HepG2 (cell line): ENCODE results near the gene SCAF8. TPM values are rescaled to one million over a fixed set of nuclear protein-coding genes. Genes with fewer than 3 reads are reported as not detected.
A peak's percentile ranks its signal among the peaks of the same experiment; 100 is the strongest.

Source experiments
- GFI1 ChIP-seq: sonication (generic); formaldehyde crosslinking; IDR thresholded peaks from 2 replicates; pipeline ENCODE4 v1.5.0; 2020; ENCODE audit warnings: missing genetic modification reagents, mild to moderate bottlenecking, borderline replicate concordance
- HCFC1 ChIP-seq: fragments of 150-350 bp; IDR thresholded peaks from 2 replicates; pipeline ENCODE4 v1.6.1; 2014; ENCODE audit warnings: low read depth, low read length
- HES4 ChIP-seq: sonication (generic); formaldehyde crosslinking; IDR thresholded peaks from 2 replicates; pipeline ENCODE4 v1.9.0; 2021; ENCODE audit warnings: mild to moderate bottlenecking, missing genetic modification reagents, borderline replicate concordance
- HNRNPL ChIP-seq: fragments of 200-400 bp; formaldehyde crosslinking; IDR thresholded peaks from 2 replicates; pipeline ENCODE4 v1.6.1; 2017; ENCODE audit warnings: mild to moderate bottlenecking, low read depth, low read length
- NR1H2 ChIP-seq: sonication (generic); formaldehyde crosslinking; IDR thresholded peaks from 2 replicates; pipeline ENCODE4 v1.8.1; 2022; ENCODE audit warnings: low read depth, missing genetic modification reagents, borderline replicate concordance
- SKI ChIP-seq: fragments of 450-650 bp; IDR thresholded peaks from one replicate; pipeline ENCODE4 v1.6.1; 2018; ENCODE audit warnings: mild to moderate bottlenecking; ENCODE audit not compliant: partially characterized antibody
- SMARCC2 ChIP-seq: fragments of 450-650 bp; IDR thresholded peaks from 2 replicates; pipeline ENCODE4 v1.6.1; 2017; ENCODE audit warnings: antibody characterized with exemption, mild to moderate bottlenecking
- SNRNP70 ChIP-seq: fragments of 200-400 bp; formaldehyde crosslinking; IDR thresholded peaks from 2 replicates; pipeline ENCODE4 v1.6.1; 2017; ENCODE audit warnings: mild to moderate bottlenecking, low read depth, low read length, moderate library complexity
- SP4 ChIP-seq: sonication (generic); formaldehyde crosslinking; IDR thresholded peaks from 2 replicates; pipeline ENCODE4 v1.8.1; 2023; ENCODE audit warnings: mild to moderate bottlenecking, missing genetic modification reagents
- SYNCRIP ChIP-seq: fragments of 200-400 bp; formaldehyde crosslinking; IDR thresholded peaks from 2 replicates; pipeline ENCODE4 v1.6.1; 2018; ENCODE audit warnings: mild to moderate bottlenecking, low read depth, low read length; ENCODE audit not compliant: insufficient read depth
- TAF15 ChIP-seq: fragments of 200-400 bp; formaldehyde crosslinking; IDR thresholded peaks from one replicate; pipeline ENCODE4 v1.6.1; 2018; ENCODE audit warnings: mild to moderate bottlenecking, low read depth, low read length; ENCODE audit not compliant: poor library complexity, severe bottlenecking
- ZBTB21 ChIP-seq: sonication (generic); formaldehyde crosslinking; IDR thresholded peaks from 2 replicates; pipeline ENCODE4 v1.4.0; 2020; ENCODE audit warnings: missing genetic modification reagents
- ZBTB7B ChIP-seq: sonication (generic); formaldehyde crosslinking; IDR thresholded peaks from 2 replicates; pipeline ENCODE4 v1.4.0; 2020; ENCODE audit warnings: missing genetic modification reagents
- ZKSCAN1 ChIP-seq: fragments of 150-350 bp; IDR thresholded peaks from 2 replicates; pipeline ENCODE4 v1.6.1; 2014; ENCODE audit warnings: low read length
- ZNF160 ChIP-seq: sonication (generic); formaldehyde crosslinking; IDR thresholded peaks from 2 replicates; pipeline ENCODE4 v1.8.0; 2022; ENCODE audit warnings: mild to moderate bottlenecking, inconsistent platforms, missing genetic modification reagents
- ZNF577 ChIP-seq: sonication (generic); formaldehyde crosslinking; IDR thresholded peaks from 2 replicates; pipeline ENCODE4 v1.4.0; 2020; ENCODE audit warnings: mild to moderate bottlenecking, low read depth, missing genetic modification reagents, borderline replicate concordance
- ZNF646 ChIP-seq: sonication (generic); formaldehyde crosslinking; IDR thresholded peaks from 2 replicates; pipeline ENCODE4 v1.9.0; 2021; ENCODE audit warnings: mild to moderate bottlenecking, missing genetic modification reagents
- ZNF710 ChIP-seq: sonication (generic); formaldehyde crosslinking; IDR thresholded peaks from 2 replicates; pipeline ENCODE4 v1.5.0; 2020; ENCODE audit warnings: mild to moderate bottlenecking, missing genetic modification reagents, borderline replicate concordance
- ZNF891 ChIP-seq: sonication (generic); formaldehyde crosslinking; IDR thresholded peaks from 2 replicates; pipeline ENCODE4 v1.5.0; 2020; ENCODE audit warnings: mild to moderate bottlenecking, missing genetic modification reagents
- polyA plus RNA-seq, 8 experiments: library from polyadenylated mRNA; depleted of rRNA in 3 of 8; stranded (reverse) in 7 of 8; unstranded in 1 of 8; fragments of >200 nt; fragmentation: Illumina TruSeq in 4 of 8; extraction: Trizol in 4 of 8; gene quantifications; 2 replicates each; pipeline versions ENCODE4 v1.2.1 to v1.2.3, GENCODE V29; 2011 to 2016; ENCODE audit warnings: low read depth in 4 of 8, missing spikeins in 1 of 8, mixed read lengths in 1 of 8; ENCODE audit not compliant: insufficient read depth in 1 of 8
- total RNA-seq, 5 experiments: library from RNA; depleted of rRNA; stranded (reverse); fragments of >200 nt; fragmentation: Illumina TruSeq; extraction: Trizol; gene quantifications; 2 replicates each; pipeline ENCODE4 v1.2.3, GENCODE V29; 2016; ENCODE audit warnings: low read depth in 1 of 5
- TF ChIP-seq, protein P1 (sequence below): IDR thresholded peaks from 2 replicates; pipeline ENCODE4 v1.6.1; 2016; ENCODE audit warnings: missing compliant biosample characterization, missing genetic modification reagents, borderline replicate concordance

The SCAF8 gene
- total and polyA plus RNA-seq, 2 of the 13 experiments (the other 11 are each of a cell fraction or from before 2014, with no cell fraction given) = 15.3 to 40.8 TPM

- TF ChIP-seq ZNF710 (CRISPR knock-in tag) (0 out of 2 replicates have a peak, but pooled peaks have one; percentile 48), SP4 (CRISPR knock-in tag) (peak; percentile 54), ZNF646 (CRISPR knock-in tag) (no peak), SMARCC2 (no peak), HES4 (no peak; the same call in 1 of the 2 replicates), ZKSCAN1 (no peak), ZBTB7B (CRISPR knock-in tag) (no peak), ZNF891 (CRISPR knock-in tag) (peak; percentile 88), HCFC1 (no peak), ZNF160 (CRISPR knock-in tag) (no peak), GFI1 (CRISPR knock-in tag) (peak; percentile 40; the same call in 1 of the 2 replicates), NR1H2 (CRISPR knock-in tag) (no peak), ZNF577 (CRISPR knock-in tag) (peak; percentile 55; the same call in 1 of the 2 replicates), SYNCRIP (no peak), SKI (peak; percentile 33), TAF15 (peak; percentile 95), HNRNPL (peak; percentile 68; the same call in 1 of the 2 replicates), ZBTB21 (no peak), SNRNP70 (no peak)
- TF ChIP-seq, protein P1, sequence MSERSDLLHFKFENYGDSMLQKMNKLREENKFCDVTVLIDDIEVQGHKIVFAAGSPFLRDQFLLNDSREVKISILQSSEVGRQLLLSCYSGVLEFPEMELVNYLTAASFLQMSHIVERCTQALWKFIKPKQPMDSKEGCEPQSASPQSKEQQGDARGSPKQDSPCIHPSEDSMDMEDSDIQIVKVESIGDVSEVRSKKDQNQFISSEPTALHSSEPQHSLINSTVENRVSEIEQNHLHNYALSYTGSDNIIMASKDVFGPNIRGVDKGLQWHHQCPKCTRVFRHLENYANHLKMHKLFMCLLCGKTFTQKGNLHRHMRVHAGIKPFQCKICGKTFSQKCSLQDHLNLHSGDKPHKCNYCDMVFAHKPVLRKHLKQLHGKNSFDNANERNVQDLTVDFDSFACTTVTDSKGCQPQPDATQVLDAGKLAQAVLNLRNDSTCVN (CRISPR knock-in tag) = no peak
Observed at GRCh38 chr6:154733626-154734382, 588 bp downstream of the SCAF8 start (continued).
